Coronary artery (tissue), 2 donors: ENCODE measurements around the gene OLIG3.

Source experiments
- DNase-seq: peaks from one replicate; pipeline ENCODE4 v3.0.0-alpha.2; 2017; ENCODE audit warnings: low spot score
- H3K27ac ChIP-seq, 2 donors: fragments of 200-600 bp; sonication (generic); one replicate each; pipeline ENCODE4 v1.5.1; 2016 to 2019
- H3K4me3 ChIP-seq: fragments of 200-600 bp; sonication (generic); 2 replicates; pipeline ENCODE4 v1.5.1; 2016; ENCODE audit warnings: mild to moderate bottlenecking, moderate library complexity
- CTCF ChIP-seq: fragments of 200-600 bp; sonication (generic); IDR thresholded peaks from one replicate; pipeline ENCODE4 v1.5.1; 2019; ENCODE audit warnings: antibody characterized with exemption

OLIG3 gene

DNA sequence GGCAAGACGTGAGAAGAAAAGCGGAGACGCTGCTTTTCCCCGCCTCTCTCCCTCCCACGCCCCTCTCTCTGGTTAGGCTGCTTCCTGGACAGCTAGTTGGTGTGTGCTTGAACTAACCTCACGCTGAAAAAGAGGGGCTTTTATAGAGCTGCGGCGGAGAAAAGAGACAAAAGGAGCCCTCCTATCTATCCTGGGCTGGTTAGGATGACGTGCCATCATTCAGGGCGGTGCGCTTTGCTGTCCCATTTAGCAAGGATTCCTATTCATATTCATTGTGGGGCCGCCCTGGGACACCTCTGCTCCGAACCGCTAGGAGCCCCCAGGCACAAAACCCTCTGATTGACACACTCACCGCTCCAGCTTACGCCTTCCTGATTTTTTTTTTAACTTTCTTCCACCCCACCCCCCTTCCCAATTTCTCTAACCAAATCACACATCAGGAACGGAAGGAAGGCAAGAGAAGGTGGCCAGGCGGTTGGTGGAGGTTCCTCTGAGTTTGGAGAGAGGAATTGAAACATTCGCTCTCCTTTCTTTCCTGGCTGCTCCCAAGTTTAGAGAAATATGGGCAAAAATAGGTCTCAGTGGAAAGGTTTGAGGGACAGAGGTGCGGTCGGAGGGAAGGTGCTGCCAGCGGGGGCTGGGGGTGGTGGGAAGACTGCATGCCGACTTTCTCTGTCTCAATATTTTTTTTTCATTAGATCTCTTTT, at the start of gene OLIG3:
TSS of gene OLIG3 (minus strand) at position 114 of the 707 bp plus-strand sequence. CDS start 224 bp downstream, outside the sequence.
- TF ChIP-seq CTCF = no peak
- Histone ChIP-seq H3K27ac (no peak within 1 kb of the TSS), H3K4me3 (peak within 1 kb of the TSS; percentile 49)
- DNase-seq = no peak

DNA sequence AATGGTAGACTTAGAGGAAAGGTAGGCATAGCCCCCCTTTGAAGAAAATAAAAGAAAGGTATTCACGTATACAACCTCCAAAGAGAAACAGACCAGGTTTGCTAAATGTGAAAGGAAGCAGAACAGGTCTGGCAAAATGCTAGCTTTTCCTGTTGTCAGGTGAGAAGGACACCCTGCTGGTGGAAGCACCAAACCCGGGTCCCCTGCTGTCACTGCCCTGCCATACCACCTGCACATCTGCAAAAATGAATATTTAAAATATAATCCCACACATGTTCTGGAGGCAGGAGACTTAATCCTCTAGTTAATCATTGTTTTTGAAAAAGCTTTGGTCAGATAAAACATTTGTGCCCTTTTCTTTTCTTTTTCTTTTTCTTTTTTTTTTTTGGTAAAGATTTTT, 48.9 kb upstream of the OLIG3 start:
- no peak for TF ChIP-seq CTCF
- H3K4me3 ChIP-seq = no peak overlapping the region
- H3K27ac ChIP-seq = no peak overlapping the region
- DNase-seq = no peak

DNA sequence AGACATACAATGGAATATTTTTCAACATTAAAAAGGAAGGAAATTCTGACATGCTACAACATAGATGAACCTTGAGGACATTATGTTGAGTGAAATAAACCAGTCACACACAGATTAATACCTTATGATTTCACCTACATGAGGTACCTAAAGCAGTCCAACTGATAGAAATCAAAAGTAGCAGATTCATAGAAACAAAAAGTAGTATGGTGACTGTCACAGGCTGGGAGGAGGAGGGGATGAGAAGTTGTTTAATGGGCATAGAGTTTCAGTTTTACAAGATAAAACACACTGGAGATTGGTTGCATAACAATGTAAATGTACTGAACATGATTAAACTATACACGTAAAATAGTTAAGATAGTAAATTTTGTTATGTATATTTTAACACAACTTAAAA, 48.5 kb upstream of the OLIG3 start:
- H3K4me3 ChIP-seq = no peak overlapping the region
- no peak for DNase-seq
- no peak overlapping the region for H3K27ac ChIP-seq
- no peak for TF ChIP-seq CTCF

DNA sequence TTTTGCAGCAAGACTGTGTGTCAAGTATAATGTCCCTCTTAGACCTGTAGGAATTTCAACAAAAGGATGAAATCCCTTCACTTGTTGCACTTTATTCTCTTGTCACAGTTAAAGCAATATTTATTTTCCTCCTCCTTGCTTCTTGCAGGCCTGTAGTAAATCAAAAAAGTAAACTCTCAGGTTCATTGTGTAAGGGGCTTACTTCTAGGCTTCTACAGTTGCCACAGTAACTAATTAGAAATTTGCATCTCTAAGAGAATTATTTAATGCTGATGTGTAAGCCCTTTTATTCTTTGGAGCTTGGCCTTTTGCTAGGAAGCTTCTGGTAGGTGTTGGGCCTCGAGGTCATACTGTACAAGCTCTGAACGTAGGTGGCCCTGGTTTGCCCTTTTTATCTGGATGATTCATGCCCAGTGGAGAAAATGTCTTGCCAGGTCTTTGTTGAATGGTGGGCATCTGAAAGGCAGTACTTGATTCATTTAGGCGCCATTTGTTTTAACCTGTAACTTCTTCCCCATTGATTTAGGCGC, 47.4 kb upstream of the OLIG3 start:
- TF ChIP-seq CTCF = no peak
- Histone ChIP-seq H3K27ac (no peak overlapping the region), H3K4me3 (no peak overlapping the region)
- DNase-seq = no peak

DNA sequence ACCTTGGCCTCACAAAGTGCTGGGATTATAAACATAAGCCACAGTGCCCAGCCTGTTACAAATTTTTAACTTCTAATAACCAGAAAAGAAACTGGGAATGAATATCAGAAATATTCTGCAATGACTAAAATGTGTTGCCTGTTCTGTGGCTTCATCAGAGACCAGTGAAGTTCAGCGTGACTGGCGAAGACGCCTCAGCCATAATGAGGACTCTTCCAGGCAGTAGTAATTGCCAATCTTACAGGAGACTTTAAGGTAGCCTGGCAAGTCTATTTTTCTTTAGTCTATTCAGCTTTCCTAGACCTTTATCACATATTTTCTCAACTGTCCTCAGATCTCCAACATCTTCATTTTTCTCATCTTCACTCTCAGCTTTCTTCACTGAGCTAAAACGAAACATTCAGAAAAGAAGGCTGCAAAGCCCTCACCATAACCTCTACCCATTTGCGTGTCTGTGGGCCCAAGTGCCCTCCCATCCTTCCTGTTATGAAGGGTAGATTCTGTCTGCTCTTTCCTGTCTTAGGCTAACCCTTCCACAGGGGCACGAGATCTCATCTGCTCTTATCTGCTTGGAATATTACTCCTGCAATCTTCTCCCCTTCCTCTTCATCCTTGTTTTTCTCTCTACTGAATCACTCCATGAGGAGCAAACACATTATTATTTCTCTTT, 42.0 kb upstream of the OLIG3 start:
- DNase-seq = no peak
- Histone ChIP-seq H3K27ac (no peak overlapping the region), H3K4me3 (no peak overlapping the region)
- no peak for TF ChIP-seq CTCF

DNA sequence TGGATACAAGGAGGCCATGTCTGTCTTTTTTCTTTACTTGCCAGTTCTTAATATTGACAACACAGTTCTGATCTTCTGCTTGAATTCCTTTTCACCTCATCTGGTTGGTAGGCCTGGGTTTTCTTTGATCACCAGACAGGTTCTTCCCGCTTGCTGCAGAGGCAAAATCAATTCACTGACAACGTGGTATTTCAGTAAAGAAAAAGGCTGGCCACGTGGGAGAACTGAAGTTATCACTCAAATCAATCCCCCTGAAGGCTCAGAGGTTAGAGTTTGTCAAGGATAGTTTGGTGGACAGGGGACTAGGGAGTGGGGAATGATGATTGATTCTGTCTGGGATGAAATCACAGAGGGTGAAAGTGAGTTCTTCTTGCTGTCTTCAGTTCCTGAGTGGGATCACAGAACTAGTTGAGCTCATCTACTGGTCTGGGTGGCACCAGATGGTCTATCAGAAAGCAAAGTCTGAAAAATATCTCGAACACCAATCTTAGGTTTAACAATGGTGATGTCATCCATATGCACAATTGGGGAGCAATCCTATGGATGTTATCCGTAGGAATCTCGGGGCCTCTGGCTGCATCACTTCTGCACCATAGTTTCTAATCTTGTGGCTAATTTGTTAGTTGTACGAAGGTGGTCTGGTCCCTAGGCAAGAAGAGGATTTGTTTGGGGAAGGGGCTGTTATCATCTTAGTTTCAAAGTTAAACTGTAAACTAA, 37.3 kb upstream of the OLIG3 start:
- DNase-seq = no peak
- no peak overlapping the region for H3K27ac ChIP-seq
- no peak for TF ChIP-seq CTCF
- no peak overlapping the region for H3K4me3 ChIP-seq
